OCI-LY7 (cell line): ENCODE results near the gene GOLGA8O. TPM values are rescaled to one million over a fixed set of nuclear protein-coding genes. Genes with fewer than 3 reads are reported as not detected.
"Not testable (repeated sequence)": the region's sequence is repeated elsewhere in the genome, so short reads cannot be mapped to it uniquely, and the experiment has no call there.

Experiments
- Bru-seq: library from RNA; stranded (reverse); fragments of 400-500 nt; gene quantifications from one replicate; lab custom pipeline; 2021; lab: Mats Ljungman, UMichigan
- BruChase-seq, 2 experiments: library from RNA; stranded (reverse); fragments of 400-500 nt; gene quantifications; one replicate each; lab custom pipeline; 2021; lab: Mats Ljungman, UMichigan
- BruUV-seq: library from RNA; stranded (reverse); fragments of 400-500 nt; replicated peaks from 2 replicates; lab custom pipeline; 2021; lab: Mats Ljungman, UMichigan
- CTCF ChIA-PET: fragments of 300-600 bp; sonication (Branson Sonifier 250); formaldehyde crosslinking; loops from one replicate; lab custom pipeline; 2022; ENCODE audit warnings: antibody characterized with exemption; ENCODE audit not compliant: unreplicated experiment; lab: Charles Lee
- POLR2A ChIA-PET: fragments of 300-600 bp; sonication (Branson Sonifier 250); formaldehyde crosslinking; loops from one replicate; lab custom pipeline; 2022; ENCODE audit warnings: antibody characterized with exemption; lab: Charles Lee
- DNase-seq: peaks from one replicate; pipeline ENCODE4 v3.0.0-alpha.2; 2015; ENCODE audit warnings: low spot score
- H2AFZ ChIP-seq: fragments of 200-600 bp; sonication (generic), shearing (Covaris generic); 2 replicates; pipeline ENCODE4 v1.6.1; 2014; ENCODE audit warnings: mild to moderate bottlenecking, antibody characterized with exemption, low read length, moderate library complexity
- H3K27ac ChIP-seq: fragments of 200-600 bp; sonication (generic); 2 replicates; pipeline ENCODE4 v1.5.1; 2014; ENCODE audit warnings: mixed run types, low read depth, mild to moderate bottlenecking, moderate library complexity, low read length, inconsistent platforms; ENCODE audit not compliant: poor library complexity, severe bottlenecking
- H3K36me3 ChIP-seq: fragments of 200-600 bp; sonication (generic); 2 replicates; pipeline ENCODE4 v1.6.1; 2014; ENCODE audit warnings: mild to moderate bottlenecking, antibody characterized with exemption, low read length, moderate library complexity, mixed read lengths; ENCODE audit not compliant: insufficient read depth
- H3K4me1 ChIP-seq: fragments of 200-600 bp; sonication (generic); 2 replicates; pipeline ENCODE4 v1.5.1; 2014; ENCODE audit warnings: mild to moderate bottlenecking, low read length; ENCODE audit not compliant: insufficient read depth, poor library complexity, severe bottlenecking
- H3K4me2 ChIP-seq: fragments of 200-600 bp; sonication (generic); 2 replicates; pipeline ENCODE4 v1.6.1; 2014; ENCODE audit warnings: mild to moderate bottlenecking, low read length
- H3K4me3 ChIP-seq: fragments of 200-600 bp; sonication (generic); 2 replicates; pipeline ENCODE4 v1.5.1; 2014; ENCODE audit warnings: mild to moderate bottlenecking, low read depth, low read length; ENCODE audit not compliant: poor library complexity, severe bottlenecking
- H3K79me2 ChIP-seq: fragments of 200-600 bp; sonication (generic); 2 replicates; pipeline ENCODE4 v1.6.1; 2016; ENCODE audit warnings: low read depth, mild to moderate bottlenecking, low read length, moderate library complexity, mixed read lengths; ENCODE audit not compliant: insufficient read depth
- H3K9me2 ChIP-seq: fragments of 200-600 bp; sonication (generic); 2 replicates; pipeline ENCODE4 v1.6.1; 2016; ENCODE audit warnings: mild to moderate bottlenecking, low read length, mixed read lengths; ENCODE audit not compliant: insufficient read depth
- H3K9me3 ChIP-seq: fragments of 200-600 bp; sonication (generic); 2 replicates; pipeline ENCODE4 v1.6.1; 2014; ENCODE audit warnings: mild to moderate bottlenecking, mixed run types, low read length, mixed read lengths
- H4K20me1 ChIP-seq: fragments of 200-600 bp; sonication (generic); 2 replicates; pipeline ENCODE4 v1.6.1; 2014; ENCODE audit warnings: mild to moderate bottlenecking, antibody characterized with exemption, low read length, moderate library complexity, mixed read lengths; ENCODE audit not compliant: insufficient read depth
- intact Hi-C: fragments of 100-400 bp; cut with micrococcal nuclease; formaldehyde crosslinking; loops from one replicate; pipeline ENCODE4 v1.10.0; 2022; ENCODE audit not compliant: unreplicated experiment
- long read RNA-seq: library from polyadenylated mRNA; stranded (forward); transcript quantifications from one replicate; pipeline ENCODE4 v2.0.0, GENCODE V29; 2022
- total RNA-seq, 2 experiments: library from RNA; depleted of rRNA in 1 of 2; stranded (reverse); fragments of >200 nt in 1 of 2; shearing (Covaris generic) in 1 of 2; gene quantifications; 2 replicates each; pipeline ENCODE4 v1.2.3, GENCODE V29; 2014 to 2022

Gene GOLGA8O
- total RNA-seq (2014; rRNA removed; shearing (Covaris generic)) (0.44 TPM in 1 of 2 replicates, not detected in the other), total RNA-seq (2022) (0.23 and 0.35 TPM in 2 replicates), Bru-seq, nascent RNA (percentile 9 among the genes with signal in this experiment), BruChase-seq, experiment 1, labeled RNA remaining after a 6-hour chase (percentile 19 among the genes with signal in this experiment), BruChase-seq, experiment 2, labeled RNA remaining after a 2-hour chase (percentile 15 among the genes with signal in this experiment)
- long read RNA-seq: 0 reads

- H3K4me1 ChIP-seq, H3K79me2 ChIP-seq, H3K36me3 ChIP-seq, H4K20me1 ChIP-seq, H3K9me2 ChIP-seq, BruUV-seq, POLR2A ChIA-PET, H3K4me3 ChIP-seq, H2AFZ ChIP-seq, H3K9me3 ChIP-seq, intact Hi-C loops, DNase-seq, CTCF ChIA-PET, H3K27ac ChIP-seq, H3K4me2 ChIP-seq: not testable (repeated sequence)
These were observed at the start of gene GOLGA8O for GRCh38 chr15:32455534-32455933. Gene GOLGA8O (minus strand): TSS chr15:32455634. CDS start chr15:32455536, 98 bp downstream.

- H4K20me1 ChIP-seq, H2AFZ ChIP-seq, H3K79me2 ChIP-seq, intact Hi-C loops, H3K27ac ChIP-seq, CTCF ChIA-PET, H3K4me2 ChIP-seq, H3K4me3 ChIP-seq, DNase-seq, POLR2A ChIA-PET, H3K9me3 ChIP-seq, BruUV-seq, H3K4me1 ChIP-seq, H3K36me3 ChIP-seq, H3K9me2 ChIP-seq: not testable (repeated sequence)
These were observed 48.8 kb upstream of the GOLGA8O start for GRCh38 chr15:32504152-32504811.

- CTCF ChIA-PET, H3K9me2 ChIP-seq, BruUV-seq: not testable (repeated sequence)
These were observed 47.5 kb upstream of the GOLGA8O start for GRCh38 chr15:32502946-32503345.

GRCh38 chr15:32492768-32493167 lies 37.3 kb upstream of the GOLGA8O start:
- H2AFZ ChIP-seq, H4K20me1 ChIP-seq, H3K4me2 ChIP-seq, H3K9me3 ChIP-seq, H3K4me1 ChIP-seq, H3K4me3 ChIP-seq, H3K36me3 ChIP-seq, POLR2A ChIA-PET, BruUV-seq, H3K9me2 ChIP-seq, H3K27ac ChIP-seq, DNase-seq, H3K79me2 ChIP-seq, CTCF ChIA-PET, intact Hi-C loops: not testable (repeated sequence)

More at GRCh38 chr15:32502946-32503345, 47.5 kb upstream of the GOLGA8O start:
- DNase-seq, H4K20me1 ChIP-seq, H3K4me2 ChIP-seq, intact Hi-C loops, H3K27ac ChIP-seq, H3K4me3 ChIP-seq, H2AFZ ChIP-seq, H3K79me2 ChIP-seq, H3K9me3 ChIP-seq, POLR2A ChIA-PET, H3K4me1 ChIP-seq, H3K36me3 ChIP-seq: not testable (repeated sequence)

- H3K79me2 ChIP-seq, CTCF ChIA-PET, H3K9me3 ChIP-seq, H3K27ac ChIP-seq, H3K4me1 ChIP-seq, H3K9me2 ChIP-seq, H2AFZ ChIP-seq, DNase-seq, H4K20me1 ChIP-seq, H3K36me3 ChIP-seq, BruUV-seq, intact Hi-C loops, H3K4me3 ChIP-seq, POLR2A ChIA-PET, H3K4me2 ChIP-seq: not testable (repeated sequence)
These were observed 31.0 kb upstream of the GOLGA8O start for GRCh38 chr15:32486474-32486873.

GRCh38 chr15:32483377-32483776 lies 27.9 kb upstream of the GOLGA8O start:
- H3K4me3 ChIP-seq, H3K9me2 ChIP-seq, H3K79me2 ChIP-seq, DNase-seq, H3K4me2 ChIP-seq, H3K27ac ChIP-seq, intact Hi-C loops, H4K20me1 ChIP-seq, BruUV-seq, POLR2A ChIA-PET, H3K9me3 ChIP-seq, CTCF ChIA-PET, H2AFZ ChIP-seq, H3K4me1 ChIP-seq, H3K36me3 ChIP-seq: not testable (repeated sequence)
